Measurements from ENCODE around the gene PRR15. TPM values are rescaled to one million over a fixed set of nuclear protein-coding genes. Genes with fewer than 3 reads are reported as not detected.

The PRR15 gene
- polyA plus RNA-seq, 1 donor from 2014 or later: not detected

DNA sequence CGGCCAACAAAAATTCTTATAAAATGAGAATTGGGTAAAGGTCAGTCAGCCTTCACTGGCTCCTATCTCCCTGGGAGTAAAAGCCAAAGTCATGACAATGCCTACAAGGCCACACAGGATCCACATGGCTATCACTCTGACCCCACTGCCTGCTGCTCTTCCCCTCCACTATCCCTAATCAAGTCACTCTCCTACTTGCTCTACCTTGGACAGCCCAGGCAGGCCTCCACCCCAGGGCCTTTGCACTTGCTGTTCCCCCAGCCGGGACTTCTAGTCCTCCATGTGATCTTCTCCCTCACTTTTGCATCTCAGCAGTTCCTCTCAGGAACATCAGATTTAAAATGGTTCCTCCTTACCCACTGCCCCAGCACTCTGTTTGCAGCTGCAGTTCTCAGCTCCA is 50.6 kb downstream of the PRR15 start:
- no peaks in the 10 kb centered on the region for H3K36me3 ChIP-seq (ENCODE audit: insufficient read depth, low read length)
- no peaks in the 10 kb centered on the region for H3K79me2 ChIP-seq (replicated peaks; ENCODE audit: insufficient read depth, low read length)
- no peaks in the 10 kb centered on the region for H3K9me2 ChIP-seq (ENCODE audit: insufficient read depth, low read length)
- H3K9me3 ChIP-seq (ENCODE audit: low read length): peaks cover 4% of the 10 kb centered on the region
- no peak for TF ChIP-seq POLR2AphosphoS5 (IDR thresholded peaks at IDR 0.05)
- TF ChIP-seq TAF1 (IDR thresholded peaks at IDR 0.05; ENCODE audit: low read depth): no peak
- no peak for TF ChIP-seq EZH2 (IDR thresholded peaks at IDR 0.05; ENCODE audit: borderline replicate concordance, insufficient read depth, low read length, poor library complexity, severe bottlenecking)
- TF ChIP-seq SMC3 (conservative IDR thresholded peaks at IDR 0.05; ENCODE audit: poor library complexity): no peak
- no peak for TF ChIP-seq RAD21 (conservative IDR thresholded peaks at IDR 0.05)
- TF ChIP-seq, protein P1, sequence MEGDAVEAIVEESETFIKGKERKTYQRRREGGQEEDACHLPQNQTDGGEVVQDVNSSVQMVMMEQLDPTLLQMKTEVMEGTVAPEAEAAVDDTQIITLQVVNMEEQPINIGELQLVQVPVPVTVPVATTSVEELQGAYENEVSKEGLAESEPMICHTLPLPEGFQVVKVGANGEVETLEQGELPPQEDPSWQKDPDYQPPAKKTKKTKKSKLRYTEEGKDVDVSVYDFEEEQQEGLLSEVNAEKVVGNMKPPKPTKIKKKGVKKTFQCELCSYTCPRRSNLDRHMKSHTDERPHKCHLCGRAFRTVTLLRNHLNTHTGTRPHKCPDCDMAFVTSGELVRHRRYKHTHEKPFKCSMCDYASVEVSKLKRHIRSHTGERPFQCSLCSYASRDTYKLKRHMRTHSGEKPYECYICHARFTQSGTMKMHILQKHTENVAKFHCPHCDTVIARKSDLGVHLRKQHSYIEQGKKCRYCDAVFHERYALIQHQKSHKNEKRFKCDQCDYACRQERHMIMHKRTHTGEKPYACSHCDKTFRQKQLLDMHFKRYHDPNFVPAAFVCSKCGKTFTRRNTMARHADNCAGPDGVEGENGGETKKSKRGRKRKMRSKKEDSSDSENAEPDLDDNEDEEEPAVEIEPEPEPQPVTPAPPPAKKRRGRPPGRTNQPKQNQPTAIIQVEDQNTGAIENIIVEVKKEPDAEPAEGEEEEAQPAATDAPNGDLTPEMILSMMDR (IDR thresholded peaks at IDR 0.05; ENCODE audit: poor library complexity, severe bottlenecking): no peak
- TF ChIP-seq EP300 (conservative IDR thresholded peaks at IDR 0.05; ENCODE audit: poor library complexity, severe bottlenecking): no peak
- no peak for TF ChIP-seq MXI1 (conservative IDR thresholded peaks at IDR 0.05; ENCODE audit: poor library complexity, severe bottlenecking)
- no peak for TF ChIP-seq REST (IDR thresholded peaks at IDR 0.05; ENCODE audit: borderline replicate concordance)
- no peaks in the 10 kb centered on the region for H3F3A ChIP-seq (ENCODE audit: insufficient read depth, low read length, poor library complexity, severe bottlenecking)
- H3K4me3 ChIP-seq (ENCODE audit: low read length): no peak overlapping the region
- no peak overlapping the region for H3K9ac ChIP-seq (ENCODE audit: low read length)
- no peak overlapping the region for H2AFZ ChIP-seq (ENCODE audit: low read depth, low read length)
- no peaks in the 10 kb centered on the region for H3K27me3 ChIP-seq (ENCODE audit: insufficient read depth, low read depth, low read length)
- no peak overlapping the region for H3K4me2 ChIP-seq (ENCODE audit: low read length)
- H4K20me1 ChIP-seq (ENCODE audit: insufficient read depth): no peaks in the 10 kb centered on the region
- no peak overlapping the region for H3K27ac ChIP-seq (ENCODE audit: low read length)

Other genes with a start within 250 kb of the PRR15 start
- gene WIPF3, start 242.7 kb downstream of the PRR15 start, polyA plus RNA-seq: 3.8 and 4.6 TPM in 2 replicates

Data from neural cell (in vitro differentiated cells).